Kidney (tissue), 14 donors: ENCODE measurements around the gene FBXO33. TPM values are rescaled to one million over a fixed set of nuclear protein-coding genes. Genes with fewer than 3 reads are reported as not detected.

Experiments
- DNase-seq, 5 donors: peaks; one replicate each; pipeline ENCODE4 v3.0.0-alpha.2; 2013 to 2020
- FAIRE-seq: peaks from 2 replicates; lab custom pipeline; 2012; peaks lifted over from hg19 to GRCh38; lab: Jason Lieb, UNC
- H3K27ac ChIP-seq, 2 donors: one replicate each; pipeline ENCODE4 v1.7.0; 2013; ENCODE audit warnings: low read depth in 2 of 2, low read length in 2 of 2, inconsistent platforms in 1 of 2
- H3K27me3 ChIP-seq: one replicate; pipeline ENCODE4 v1.7.1; 2013; ENCODE audit warnings: low read length, inconsistent platforms; ENCODE audit not compliant: control insufficient read depth, insufficient read depth
- H3K36me3 ChIP-seq, 3 donors: one replicate each; pipeline versions ENCODE4 v1.7.0 to v1.7.1; 2013; ENCODE audit warnings: low read length in 3 of 3, control low read depth in 1 of 3, inconsistent platforms in 1 of 3; ENCODE audit not compliant: insufficient read depth in 3 of 3, control insufficient read depth in 2 of 3
- H3K4me1 ChIP-seq, 3 donors: one replicate each; pipeline versions ENCODE4 v1.7.0 to v1.7.1; 2013; ENCODE audit warnings: low read length in 3 of 3, inconsistent platforms in 1 of 3, low read depth in 1 of 3; ENCODE audit not compliant: control insufficient read depth in 2 of 3, insufficient read depth in 2 of 3
- H3K4me3 ChIP-seq, 3 donors: one replicate each; pipeline versions ENCODE4 v1.7.0 to v1.8.1; 2013; ENCODE audit warnings: low read length in 3 of 3, control low read depth in 1 of 3, inconsistent platforms in 1 of 3
- H3K9ac ChIP-seq, 3 donors: one replicate each; pipeline versions ENCODE4 v1.7.0 to v1.7.1; 2013; ENCODE audit warnings: low read length in 3 of 3, control low read depth in 1 of 3, inconsistent platforms in 1 of 3
- H3K9me3 ChIP-seq, 3 donors: one replicate each; pipeline versions ENCODE4 v1.7.0 to v1.7.1; 2013; ENCODE audit warnings: low read length in 3 of 3, control low read depth in 1 of 3, inconsistent platforms in 1 of 3; ENCODE audit not compliant: control insufficient read depth in 2 of 3, insufficient read depth in 1 of 3
- intact Hi-C: fragments of 100-400 bp; cut with DNase I; formaldehyde crosslinking; loops from one replicate; pipeline ENCODE4 v1.11.1; 2022
- polyA plus RNA-seq: library from polyadenylated mRNA; stranded (reverse); fragments of 350-450 nt; fragmentation: Illumina TruSeq; extraction: RNeasy Lipid Tissue Mini Kit (QIAGEN cat#74804); gene quantifications from one replicate; pipeline ENCODE4 v1.2.3, GENCODE V29; 2014; ENCODE audit warnings: low read depth, low replicate concordance; ENCODE audit not compliant: insufficient read depth
- total RNA-seq: library from RNA; stranded (reverse); fragmentation: NEBNext Ultra II Directional; extraction: Animal tissue kit (Norgen Biotek cat#: 25700); gene quantifications from one replicate; pipeline ENCODE4 v1.2.1, GENCODE V29; 2021
- TF ChIP-seq, protein P1 (sequence below): IDR thresholded peaks from 3 replicates; pipeline ENCODE4 v1.5.1; 2012; ENCODE audit warnings: mild to moderate bottlenecking, moderate library complexity, borderline replicate concordance; ENCODE audit not compliant: insufficient read depth; ENCODE audit errors: extremely low read depth
- donor health status: control.
- donor health status: control.
- donor health status: control.
- donor health status: control.
- donor health status: control.
- donor health status: DM: yes; HTN: yes; CAD: no.
- donor health status: Normal renal cell carcinoma (clear cell type).

The FBXO33 gene
- total and polyA plus RNA-seq, 2 donors from 2014 or later, result 6.5 to 11.2 TPM

DNA sequence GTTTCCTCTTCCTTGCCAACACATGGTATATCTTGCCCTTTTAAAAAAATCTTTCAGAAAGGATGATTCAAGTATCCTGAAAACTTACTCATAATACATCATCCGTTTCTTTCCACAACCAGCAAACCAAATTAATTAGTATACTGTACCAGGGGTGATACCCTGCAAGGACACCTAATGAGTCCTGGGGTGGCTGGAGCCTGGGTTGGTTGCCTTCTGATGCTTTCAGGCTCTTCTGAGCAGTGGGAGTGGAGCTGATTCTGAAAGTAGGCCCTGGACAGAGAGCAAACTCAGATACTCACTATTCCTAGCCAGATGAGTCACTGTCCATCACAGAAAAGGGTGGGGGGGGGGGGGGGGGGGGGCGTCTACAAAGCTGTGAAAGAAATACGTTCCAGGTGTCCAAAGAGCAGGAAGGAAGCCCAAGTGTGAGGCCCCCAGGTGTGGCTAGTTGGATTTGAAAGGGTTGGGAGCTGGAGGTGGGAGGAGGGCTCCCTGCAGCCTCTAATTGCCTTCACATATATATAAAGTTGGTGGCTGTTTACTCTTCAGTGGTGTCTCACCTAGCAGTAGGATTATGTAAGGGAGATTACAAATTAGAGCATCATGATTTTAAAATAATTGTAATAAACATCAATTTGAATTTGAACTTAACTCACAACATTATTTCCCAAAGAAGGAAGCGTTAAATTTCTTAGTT lies 36.5 kb downstream of the FBXO33 start:
- intact Hi-C loops, result no loop called here
- TF ChIP-seq, protein P1, sequence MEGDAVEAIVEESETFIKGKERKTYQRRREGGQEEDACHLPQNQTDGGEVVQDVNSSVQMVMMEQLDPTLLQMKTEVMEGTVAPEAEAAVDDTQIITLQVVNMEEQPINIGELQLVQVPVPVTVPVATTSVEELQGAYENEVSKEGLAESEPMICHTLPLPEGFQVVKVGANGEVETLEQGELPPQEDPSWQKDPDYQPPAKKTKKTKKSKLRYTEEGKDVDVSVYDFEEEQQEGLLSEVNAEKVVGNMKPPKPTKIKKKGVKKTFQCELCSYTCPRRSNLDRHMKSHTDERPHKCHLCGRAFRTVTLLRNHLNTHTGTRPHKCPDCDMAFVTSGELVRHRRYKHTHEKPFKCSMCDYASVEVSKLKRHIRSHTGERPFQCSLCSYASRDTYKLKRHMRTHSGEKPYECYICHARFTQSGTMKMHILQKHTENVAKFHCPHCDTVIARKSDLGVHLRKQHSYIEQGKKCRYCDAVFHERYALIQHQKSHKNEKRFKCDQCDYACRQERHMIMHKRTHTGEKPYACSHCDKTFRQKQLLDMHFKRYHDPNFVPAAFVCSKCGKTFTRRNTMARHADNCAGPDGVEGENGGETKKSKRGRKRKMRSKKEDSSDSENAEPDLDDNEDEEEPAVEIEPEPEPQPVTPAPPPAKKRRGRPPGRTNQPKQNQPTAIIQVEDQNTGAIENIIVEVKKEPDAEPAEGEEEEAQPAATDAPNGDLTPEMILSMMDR, result no peak
- Histone ChIP-seq H3K27me3 (no peaks in the 10 kb centered on the region), H3K4me1 (peaks cover 0 to 4% (median 0%) of the 10 kb centered on the region in 3 donors), H3K4me3 (no peak overlapping the region), H3K27ac (no peak overlapping the region), H3K9ac (no peak overlapping the region), H3K36me3 (peaks cover 0 to 26% (median 5%) of the 10 kb centered on the region in 3 donors), H3K9me3 (no peaks in the 10 kb centered on the region)
- no peak for DNase-seq
- FAIRE-seq, result no peak

DNA sequence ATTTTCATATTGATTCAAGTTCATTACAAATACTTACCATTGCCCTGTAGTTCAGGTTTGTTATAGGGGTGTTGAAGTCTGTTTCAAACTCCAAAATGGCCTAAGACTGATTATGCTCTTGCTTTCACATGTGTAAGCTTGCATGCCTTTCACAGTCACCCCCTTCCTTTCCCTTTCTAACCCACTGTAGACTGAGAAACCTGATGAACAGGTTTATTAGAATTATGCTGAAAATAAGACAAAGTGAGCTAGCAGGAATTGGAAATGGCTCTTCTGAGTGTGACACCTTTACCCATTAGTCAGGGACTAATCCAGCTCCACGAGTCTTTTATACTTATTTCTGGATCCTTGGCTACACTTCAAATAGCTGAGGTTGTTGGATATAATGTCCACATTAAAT lies 38.9 kb downstream of the FBXO33 start:
- Histone ChIP-seq H3K4me3 (no peak overlapping the region), H3K4me1 (peaks cover 0 to 4% (median 0%) of the 10 kb centered on the region in 3 donors), H3K9ac (no peak overlapping the region), H3K9me3 (no peaks in the 10 kb centered on the region), H3K27me3 (no peaks in the 10 kb centered on the region), H3K27ac (no peak overlapping the region), H3K36me3 (peaks cover 0 to 12% (median 2%) of the 10 kb centered on the region in 3 donors)
- intact Hi-C loops, result no loop called here
- FAIRE-seq (no peak), DNase-seq (peak in 1 of 5 donors; percentile 4)
- TF ChIP-seq, protein P1, result no peak

DNA sequence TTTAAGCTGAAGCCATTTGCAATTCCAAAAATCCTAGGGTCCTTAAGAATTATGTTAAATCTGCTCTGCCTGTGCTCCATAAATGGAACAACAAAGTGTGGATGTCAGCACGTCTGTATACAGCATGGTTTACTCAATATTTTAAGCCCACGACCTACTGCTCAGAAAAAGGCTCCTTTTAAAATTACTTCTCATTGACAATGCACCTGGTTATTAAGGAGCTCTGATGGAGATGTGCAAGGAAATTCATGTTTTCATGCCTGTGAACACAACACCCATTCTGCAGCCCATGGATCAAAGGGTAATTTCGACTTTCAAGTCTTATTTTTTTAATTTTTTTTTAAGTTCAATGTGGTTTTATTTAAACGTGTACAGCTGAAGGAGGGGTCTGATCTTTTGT lies 48.1 kb downstream of the FBXO33 start:
- TF ChIP-seq, protein P1, result no peak
- H3K27me3 ChIP-seq, result no peaks in the 10 kb centered on the region
- no peaks in the 10 kb centered on the region for H3K36me3 ChIP-seq
- intact Hi-C loops, result no loop called here
- H3K9me3 ChIP-seq, result no peaks in the 10 kb centered on the region
- no peak overlapping the region for H3K27ac ChIP-seq
- DNase-seq, result no peak
- H3K4me1 ChIP-seq, result no peaks in the 10 kb centered on the region
- no peak overlapping the region for H3K9ac ChIP-seq
- no peak for FAIRE-seq
- no peak overlapping the region for H3K4me3 ChIP-seq
